SU-DHL-6 (cell line): Measurements from ENCODE around the gene MAPK10.

ENCODE experiments used
- EZH2phosphoT487 ChIP-seq: fragments of 200-600 bp; sonication (generic), shearing (Covaris generic); conservative IDR thresholded peaks from 2 replicates; pipeline ENCODE4 v1.6.1; 2018; ENCODE audit warnings: mild to moderate bottlenecking, antibody characterized with exemption, low read length, moderate library complexity, mixed read lengths
- TF ChIP-seq, protein P1 (sequence below): fragments of 200-600 bp; sonication (generic); IDR thresholded peaks from one replicate; pipeline ENCODE4 v1.5.1; 2017; ENCODE audit warnings: antibody characterized with exemption, mild to moderate bottlenecking, low read length, moderate library complexity; ENCODE audit not compliant: insufficient read depth, poor library complexity, severe bottlenecking

- TF ChIP-seq, protein P1, sequence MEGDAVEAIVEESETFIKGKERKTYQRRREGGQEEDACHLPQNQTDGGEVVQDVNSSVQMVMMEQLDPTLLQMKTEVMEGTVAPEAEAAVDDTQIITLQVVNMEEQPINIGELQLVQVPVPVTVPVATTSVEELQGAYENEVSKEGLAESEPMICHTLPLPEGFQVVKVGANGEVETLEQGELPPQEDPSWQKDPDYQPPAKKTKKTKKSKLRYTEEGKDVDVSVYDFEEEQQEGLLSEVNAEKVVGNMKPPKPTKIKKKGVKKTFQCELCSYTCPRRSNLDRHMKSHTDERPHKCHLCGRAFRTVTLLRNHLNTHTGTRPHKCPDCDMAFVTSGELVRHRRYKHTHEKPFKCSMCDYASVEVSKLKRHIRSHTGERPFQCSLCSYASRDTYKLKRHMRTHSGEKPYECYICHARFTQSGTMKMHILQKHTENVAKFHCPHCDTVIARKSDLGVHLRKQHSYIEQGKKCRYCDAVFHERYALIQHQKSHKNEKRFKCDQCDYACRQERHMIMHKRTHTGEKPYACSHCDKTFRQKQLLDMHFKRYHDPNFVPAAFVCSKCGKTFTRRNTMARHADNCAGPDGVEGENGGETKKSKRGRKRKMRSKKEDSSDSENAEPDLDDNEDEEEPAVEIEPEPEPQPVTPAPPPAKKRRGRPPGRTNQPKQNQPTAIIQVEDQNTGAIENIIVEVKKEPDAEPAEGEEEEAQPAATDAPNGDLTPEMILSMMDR = no peak
- no peak for TF ChIP-seq EZH2phosphoT487
Measured at GRCh38 chr4:86220121-86220520, 139.7 kb downstream of the MAPK10 start.
